Effector memory CD4-positive, alpha-beta T cell (primary cell): ENCODE data around the gene CD244.
"Not testable (repeated sequence)": the region's sequence is repeated elsewhere in the genome, so short reads cannot be mapped to it uniquely, and the experiment has no call there.

Source experiments
- DNase-seq, 3 donors: peaks; one replicate each; pipeline ENCODE4 v3.0.0-alpha.2; 2020
- H3K27ac ChIP-seq: 2 replicates; pipeline ENCODE4 v1.7.0; 2013; ENCODE audit warnings: mild to moderate bottlenecking, low read length, moderate library complexity; ENCODE audit not compliant: insufficient read depth, poor library complexity, severe bottlenecking
- H3K27me3 ChIP-seq: replicated peaks from 2 replicates; pipeline ENCODE4 v1.7.0; 2013; ENCODE audit warnings: mild to moderate bottlenecking, low read length; ENCODE audit not compliant: insufficient read depth, control insufficient read depth, poor library complexity, severe bottlenecking
- H3K36me3 ChIP-seq: 2 replicates; pipeline ENCODE4 v1.7.0; 2013; ENCODE audit warnings: mild to moderate bottlenecking, low read length, moderate library complexity; ENCODE audit not compliant: control insufficient read depth, insufficient read depth
- H3K4me1 ChIP-seq: 2 replicates; pipeline ENCODE4 v1.7.0; 2013; ENCODE audit warnings: low read length, mild to moderate bottlenecking; ENCODE audit not compliant: control insufficient read depth, insufficient read depth, poor library complexity, severe bottlenecking
- H3K4me3 ChIP-seq: 2 replicates; pipeline ENCODE4 v1.7.0; 2013; ENCODE audit warnings: low read length, low read depth, mild to moderate bottlenecking; ENCODE audit not compliant: insufficient read depth, poor library complexity, severe bottlenecking
- H3K9me3 ChIP-seq: 2 replicates; pipeline ENCODE4 v1.7.0; 2013; ENCODE audit warnings: mild to moderate bottlenecking, low read length, moderate library complexity; ENCODE audit not compliant: control insufficient read depth

The CD244 gene

GRCh38 chr1:160880216-160880615 lies 17.5 kb upstream of the CD244 start:
- no peak overlapping the region for H3K4me3 ChIP-seq
- no peaks in the 10 kb centered on the region for H3K4me1 ChIP-seq
- H3K9me3 ChIP-seq, result no peaks in the 10 kb centered on the region
- DNase-seq, result no peak
- no peaks in the 10 kb centered on the region for H3K27me3 ChIP-seq
- no peaks in the 10 kb centered on the region for H3K36me3 ChIP-seq
- H3K27ac ChIP-seq, result no peak overlapping the region

- no peaks in the 10 kb centered on the region for H3K27me3 ChIP-seq
- H3K36me3 ChIP-seq, result no peaks in the 10 kb centered on the region
- no peak for DNase-seq
- no peak overlapping the region for H3K4me3 ChIP-seq
- no peaks in the 10 kb centered on the region for H3K9me3 ChIP-seq
- H3K4me1 ChIP-seq, result no peaks in the 10 kb centered on the region
- no peak overlapping the region for H3K27ac ChIP-seq
Measured at GRCh38 chr1:160879056-160879455, 16.4 kb upstream of the CD244 start.

GRCh38 chr1:160877221-160877620 lies 14.5 kb upstream of the CD244 start:
- no peaks in the 10 kb centered on the region for H3K36me3 ChIP-seq
- H3K27me3 ChIP-seq, result no peaks in the 10 kb centered on the region
- H3K27ac ChIP-seq, result no peak overlapping the region
- no peak overlapping the region for H3K4me3 ChIP-seq
- H3K4me1 ChIP-seq, result no peaks in the 10 kb centered on the region
- H3K9me3 ChIP-seq, result no peaks in the 10 kb centered on the region
- no peak for DNase-seq

- Histone ChIP-seq H3K27ac (no peak overlapping the region), H3K9me3 (no peaks in the 10 kb centered on the region), H3K36me3 (no peaks in the 10 kb centered on the region), H3K4me3 (no peak overlapping the region), H3K27me3 (no peaks in the 10 kb centered on the region), H3K4me1 (no peaks in the 10 kb centered on the region)
- DNase-seq, result no peak
Measured at GRCh38 chr1:160876311-160876710, 13.6 kb upstream of the CD244 start.

GRCh38 chr1:160875591-160875990 lies 12.9 kb upstream of the CD244 start:
- H3K4me3 ChIP-seq, DNase-seq, H3K27me3 ChIP-seq, H3K27ac ChIP-seq, H3K9me3 ChIP-seq, H3K36me3 ChIP-seq, H3K4me1 ChIP-seq: not testable (repeated sequence)

- Histone ChIP-seq H3K4me3 (no peak overlapping the region), H3K36me3 (no peaks in the 10 kb centered on the region), H3K4me1 (no peaks in the 10 kb centered on the region), H3K9me3 (no peaks in the 10 kb centered on the region), H3K27ac (no peak overlapping the region), H3K27me3 (no peaks in the 10 kb centered on the region)
- no peak for DNase-seq
Measured at GRCh38 chr1:160874935-160875334, 12.2 kb upstream of the CD244 start.

- Histone ChIP-seq H3K27me3 (no peaks in the 10 kb centered on the region), H3K27ac (no peak overlapping the region), H3K4me1 (no peaks in the 10 kb centered on the region), H3K36me3 (no peaks in the 10 kb centered on the region), H3K4me3 (no peak overlapping the region), H3K9me3 (no peaks in the 10 kb centered on the region)
- no peak for DNase-seq
Measured at GRCh38 chr1:160868141-160868540, 5.5 kb upstream of the CD244 start.

- not testable (repeated sequence) for H3K27me3 ChIP-seq, H3K36me3 ChIP-seq, H3K9me3 ChIP-seq, H3K27ac ChIP-seq, DNase-seq, H3K4me1 ChIP-seq, H3K4me3 ChIP-seq
Measured at GRCh38 chr1:160867651-160868050, 5.0 kb upstream of the CD244 start.

- H3K4me1 ChIP-seq, result no peaks in the 10 kb centered on the region
- DNase-seq, result no peak
- no peaks in the 10 kb centered on the region for H3K36me3 ChIP-seq
- H3K4me3 ChIP-seq, result no peak overlapping the region
- H3K9me3 ChIP-seq, result no peaks in the 10 kb centered on the region
- no peak overlapping the region for H3K27ac ChIP-seq
- no peaks in the 10 kb centered on the region for H3K27me3 ChIP-seq
Measured at GRCh38 chr1:160866695-160867260, 4.1 kb upstream of the CD244 start.

GRCh38 chr1:160866001-160866694 lies 3.5 kb upstream of the CD244 start:
- Histone ChIP-seq H3K27me3 (no peaks in the 10 kb centered on the region), H3K4me3 (no peak overlapping the region), H3K36me3 (no peaks in the 10 kb centered on the region), H3K27ac (no peak overlapping the region), H3K9me3 (no peaks in the 10 kb centered on the region), H3K4me1 (no peaks in the 10 kb centered on the region)
- DNase-seq, result no peak
